ENCODE results near the gene SRRM4.

Gene SRRM4

GRCh38 chr12:119159844-119160243 lies 178.5 kb downstream of the SRRM4 start:
- DNase-seq (ENCODE audit: low read depth in 2 of 2, low spot score in 1 of 2) = no peak

- no peak for DNase-seq (ENCODE audit: low read depth in 2 of 2, low spot score in 1 of 2)
Observed at GRCh38 chr12:119167902-119168301, 186.6 kb downstream of the SRRM4 start.

- no peak for DNase-seq (ENCODE audit: low read depth in 2 of 2, low spot score in 1 of 2)
Observed at GRCh38 chr12:119168721-119169120, 187.4 kb downstream of the SRRM4 start.

- no peak for DNase-seq (ENCODE audit: low read depth in 2 of 2, low spot score in 1 of 2)
Observed at GRCh38 chr12:119169150-119169549, 187.8 kb downstream of the SRRM4 start.

- no peak for DNase-seq (ENCODE audit: low read depth in 2 of 2, low spot score in 1 of 2)
Observed at GRCh38 chr12:119171291-119171690, 189.9 kb downstream of the SRRM4 start.

GRCh38 chr12:119171691-119172425 lies 190.5 kb downstream of the SRRM4 start:
- DNase-seq (ENCODE audit: low read depth in 2 of 2, low spot score in 1 of 2) = no peak

GRCh38 chr12:119175081-119175480 lies 193.7 kb downstream of the SRRM4 start:
- DNase-seq (ENCODE audit: low read depth in 2 of 2, low spot score in 1 of 2) = no peak

GRCh38 chr12:119176267-119177055 lies 195.1 kb downstream of the SRRM4 start:
- DNase-seq (ENCODE audit: low read depth in 2 of 2, low spot score in 1 of 2) = no peak

GRCh38 chr12:119177056-119177325 lies 195.7 kb downstream of the SRRM4 start:
- DNase-seq (ENCODE audit: low read depth in 2 of 2, low spot score in 1 of 2) = no peak

- DNase-seq (ENCODE audit: low read depth in 2 of 2, low spot score in 1 of 2) = no peak
Observed at GRCh38 chr12:119177724-119178380, 196.5 kb downstream of the SRRM4 start.

- no peak for DNase-seq (ENCODE audit: low read depth in 2 of 2, low spot score in 1 of 2)
Observed at GRCh38 chr12:119178544-119179334, 197.4 kb downstream of the SRRM4 start, which contains the start of gene HSPB8. Gene HSPB8 (plus strand): TSS chr12:119178931. CDS start chr12:119179313, 382 bp downstream.

- DNase-seq (ENCODE audit: low read depth in 2 of 2, low spot score in 1 of 2) = no peak
Observed at GRCh38 chr12:119179335-119180021, 198.1 kb downstream of the SRRM4 start.

GRCh38 chr12:119180380-119181040 lies 199.2 kb downstream of the SRRM4 start:
- DNase-seq (ENCODE audit: low read depth in 2 of 2, low spot score in 1 of 2) = no peak

- DNase-seq (ENCODE audit: low read depth in 2 of 2, low spot score in 1 of 2) = no peak
Observed at GRCh38 chr12:119181202-119181601, 199.9 kb downstream of the SRRM4 start.

- no peak for DNase-seq (ENCODE audit: low read depth in 2 of 2, low spot score in 1 of 2)
Observed at GRCh38 chr12:119181944-119182343, 200.6 kb downstream of the SRRM4 start.

GRCh38 chr12:119182701-119183493 lies 201.6 kb downstream of the SRRM4 start:
- DNase-seq (ENCODE audit: low read depth in 2 of 2, low spot score in 1 of 2) = no peak

GRCh38 chr12:119183942-119184695 lies 202.8 kb downstream of the SRRM4 start:
- DNase-seq (ENCODE audit: low read depth in 2 of 2, low spot score in 1 of 2) = no peak

- no peak for DNase-seq (ENCODE audit: low read depth in 2 of 2, low spot score in 1 of 2)
Observed at GRCh38 chr12:119195256-119195655, 213.9 kb downstream of the SRRM4 start.

- no peak for DNase-seq (ENCODE audit: low read depth in 2 of 2, low spot score in 1 of 2)
Observed at GRCh38 chr12:119198440-119198839, 217.1 kb downstream of the SRRM4 start.

All from stimulated activated CD8-positive, alpha-beta memory T cell treated with anti-CD3 and anti-CD28 coated beads, Interleukin-4, amount 100 ng/mL, for 1 hour (primary cell).